Activated CD8-positive, alpha-beta memory T cell treated with anti-CD3 and anti-CD28 coated beads, Interleukin-2, amount 50 U/mL, for 1 hour (primary cell): Measurements from ENCODE around the gene TPD52L2.
A peak's percentile ranks its signal among the peaks of the same experiment; 100 is the strongest.

Experiments used
- DNase-seq: peaks from one replicate; pipeline ENCODE4 v3.0.0-alpha.2; 2020; ENCODE audit errors: extremely low read depth

Gene TPD52L2

DNA sequence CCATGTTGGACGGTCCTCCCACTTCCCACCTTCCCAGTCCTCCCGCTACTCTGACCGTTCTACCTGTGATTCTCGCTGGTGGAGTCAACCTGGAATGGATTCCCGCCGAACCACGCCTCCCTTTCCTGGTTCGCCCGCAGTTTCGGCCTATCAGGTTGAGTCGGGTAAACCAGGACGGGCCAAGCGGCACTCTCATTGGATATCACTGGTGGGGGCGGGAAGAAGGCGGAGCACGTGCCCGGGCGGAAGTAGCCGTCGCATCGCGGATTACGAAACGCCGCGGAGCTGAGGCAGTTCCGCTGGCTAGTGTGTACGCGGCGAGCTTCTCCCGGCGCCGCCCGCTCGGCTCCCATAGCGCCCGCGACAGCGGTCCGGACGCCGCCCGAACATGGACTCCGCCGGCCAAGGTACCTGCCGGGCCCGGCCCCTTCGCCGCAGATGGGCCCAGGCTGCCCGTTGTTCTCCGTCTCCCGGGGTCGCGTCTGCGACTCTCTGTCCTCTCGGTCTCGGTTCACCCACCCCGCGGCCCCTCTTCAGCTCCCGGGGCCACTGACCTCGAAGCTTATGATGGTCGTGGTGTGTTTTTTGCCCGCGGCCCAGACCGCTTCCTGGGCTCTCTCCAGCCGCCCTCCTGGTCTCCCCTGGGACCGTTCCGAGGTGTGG is at the start of gene TPD52L2:
TSS of gene TPD52L2 (plus strand) at position 293 of the 663 bp plus-strand sequence. CDS start at position 389, 96 bp downstream.
- DNase-seq = peak; percentile 95

DNA sequence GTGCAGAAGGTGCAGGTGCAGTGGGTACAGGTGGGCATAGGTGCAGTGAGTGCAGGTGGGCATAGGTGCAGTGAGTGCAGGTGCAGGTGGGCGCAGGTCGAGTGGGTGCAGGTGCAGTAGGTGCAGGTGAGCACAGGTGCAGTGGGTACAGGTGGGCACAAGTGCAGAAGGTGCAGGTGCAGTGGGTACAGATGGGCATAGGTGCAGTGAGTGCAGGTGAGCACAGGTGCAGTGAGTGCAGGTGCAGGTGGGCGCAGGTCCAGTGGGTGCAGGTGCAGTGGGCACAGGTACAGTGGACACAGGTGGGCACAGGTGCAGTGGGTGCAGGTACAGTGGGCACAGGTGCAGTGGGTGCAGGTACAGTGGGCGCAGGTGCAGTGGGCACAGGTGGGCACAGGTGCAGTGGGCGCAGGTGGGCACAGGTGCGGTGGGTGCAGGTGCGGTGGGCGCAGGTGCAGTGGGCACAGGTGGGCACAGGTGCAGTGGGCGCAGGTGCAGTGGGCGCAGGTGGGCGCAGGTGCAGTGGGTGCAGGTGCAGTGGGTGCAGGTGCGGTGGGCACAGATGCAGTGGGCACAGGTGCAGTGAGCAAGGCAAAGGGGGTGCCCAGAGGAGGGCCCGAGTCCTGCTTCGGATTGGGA is 49.3 kb upstream of the TPD52L2 start:
- DNase-seq = no peak

DNA sequence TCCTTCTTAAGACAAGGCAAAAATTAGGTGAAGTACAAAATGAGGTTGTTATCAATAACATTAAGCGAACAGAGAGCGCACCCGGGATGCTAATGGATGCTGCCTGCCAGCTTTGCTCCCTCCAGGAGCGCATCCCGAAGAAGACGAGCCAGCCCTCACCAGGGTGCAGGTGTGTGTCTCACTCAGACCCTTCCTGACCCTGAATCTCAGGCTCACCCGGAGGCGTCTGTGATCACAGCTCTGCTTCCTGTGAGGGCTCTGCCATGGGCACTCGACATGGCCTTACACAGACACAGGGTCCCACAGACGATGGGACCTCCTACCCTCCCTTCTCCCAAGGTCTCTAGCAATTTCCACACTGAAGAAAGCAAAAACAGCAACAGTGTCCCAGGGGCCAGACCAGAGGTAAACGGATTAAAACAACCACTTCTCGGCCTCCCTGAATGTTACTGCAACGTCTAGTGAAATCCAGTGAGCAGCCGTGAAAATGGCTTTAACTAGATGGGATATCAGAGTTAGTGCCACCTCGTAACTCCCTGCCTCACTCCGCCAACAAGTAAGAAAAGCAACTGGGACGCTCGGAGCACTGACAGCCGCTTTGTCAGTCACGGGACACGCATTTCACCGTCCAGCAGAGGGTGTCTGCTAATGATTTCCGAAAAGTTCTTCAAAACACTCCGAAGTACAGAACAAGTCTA is 45.7 kb upstream of the TPD52L2 start:
- DNase-seq = no peak

DNA sequence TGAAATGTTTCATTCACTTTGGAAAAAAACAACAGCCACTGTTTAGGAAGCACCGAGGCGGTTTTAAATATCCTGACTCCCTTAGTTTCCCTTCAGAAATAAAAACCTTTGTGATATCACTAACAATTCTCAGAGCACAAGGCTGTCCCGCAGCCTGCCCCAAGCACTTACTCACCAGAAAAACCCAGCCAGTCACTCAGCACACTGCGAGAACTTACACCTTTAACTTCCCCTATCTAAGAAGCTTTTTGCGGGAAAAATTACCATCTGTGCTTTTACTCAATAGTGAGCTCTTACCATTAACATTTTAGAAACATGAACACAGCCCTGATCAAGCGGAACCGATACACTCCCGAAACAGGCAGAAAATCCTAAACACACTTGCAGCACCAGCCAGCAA is 43.3 kb upstream of the TPD52L2 start:
- no peak for DNase-seq

DNA sequence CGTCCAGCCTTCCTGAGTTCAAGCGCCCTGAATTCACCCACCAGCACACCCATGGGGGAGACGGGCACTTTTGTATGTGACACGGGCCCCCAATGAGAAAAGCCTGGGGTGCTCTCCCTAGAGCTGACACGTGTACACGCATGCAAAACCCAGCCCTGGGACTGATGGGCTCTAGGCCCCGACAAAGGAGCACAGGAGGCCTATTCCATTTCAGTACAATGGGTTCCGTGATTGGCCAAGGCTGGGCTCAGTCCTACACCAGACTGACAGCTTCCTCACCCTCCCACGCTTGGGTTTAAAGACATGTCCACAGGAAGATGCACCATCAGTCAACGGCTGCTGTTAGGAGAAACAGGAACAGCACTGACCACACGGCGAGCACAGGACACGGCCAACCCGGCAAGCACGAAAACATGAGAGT is 42.8 kb upstream of the TPD52L2 start:
- no peak for DNase-seq

DNA sequence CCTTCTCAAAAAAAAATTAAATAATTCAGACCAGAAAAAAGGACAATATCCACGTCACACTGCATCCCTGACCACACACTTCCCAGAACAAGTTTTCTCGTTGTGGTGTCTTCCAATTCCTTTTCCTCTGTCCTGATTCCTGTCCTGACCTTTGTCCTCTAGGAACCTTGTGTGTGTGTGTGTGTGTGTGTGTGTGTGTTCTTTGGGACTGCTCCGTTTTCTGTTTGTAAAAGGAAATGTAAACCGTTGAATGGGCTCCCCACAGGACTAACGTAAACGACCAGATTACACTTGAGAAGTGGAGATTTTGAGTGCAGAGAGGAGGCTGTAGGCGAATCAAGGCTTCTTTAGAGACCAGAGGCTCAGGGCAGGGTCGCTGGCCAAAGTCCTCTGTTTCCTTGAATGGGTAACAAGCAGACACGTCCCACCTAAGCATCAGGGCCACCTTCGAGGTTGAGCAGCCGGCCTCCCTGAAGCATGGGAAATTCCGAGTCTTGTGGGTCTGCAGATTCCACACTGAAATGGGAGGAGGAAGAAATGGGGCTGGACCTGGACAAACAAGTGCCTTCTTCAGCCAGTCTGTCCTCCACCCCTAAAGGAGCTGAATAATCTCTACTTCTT is 41.3 kb upstream of the TPD52L2 start:
- DNase-seq = no peak

DNA sequence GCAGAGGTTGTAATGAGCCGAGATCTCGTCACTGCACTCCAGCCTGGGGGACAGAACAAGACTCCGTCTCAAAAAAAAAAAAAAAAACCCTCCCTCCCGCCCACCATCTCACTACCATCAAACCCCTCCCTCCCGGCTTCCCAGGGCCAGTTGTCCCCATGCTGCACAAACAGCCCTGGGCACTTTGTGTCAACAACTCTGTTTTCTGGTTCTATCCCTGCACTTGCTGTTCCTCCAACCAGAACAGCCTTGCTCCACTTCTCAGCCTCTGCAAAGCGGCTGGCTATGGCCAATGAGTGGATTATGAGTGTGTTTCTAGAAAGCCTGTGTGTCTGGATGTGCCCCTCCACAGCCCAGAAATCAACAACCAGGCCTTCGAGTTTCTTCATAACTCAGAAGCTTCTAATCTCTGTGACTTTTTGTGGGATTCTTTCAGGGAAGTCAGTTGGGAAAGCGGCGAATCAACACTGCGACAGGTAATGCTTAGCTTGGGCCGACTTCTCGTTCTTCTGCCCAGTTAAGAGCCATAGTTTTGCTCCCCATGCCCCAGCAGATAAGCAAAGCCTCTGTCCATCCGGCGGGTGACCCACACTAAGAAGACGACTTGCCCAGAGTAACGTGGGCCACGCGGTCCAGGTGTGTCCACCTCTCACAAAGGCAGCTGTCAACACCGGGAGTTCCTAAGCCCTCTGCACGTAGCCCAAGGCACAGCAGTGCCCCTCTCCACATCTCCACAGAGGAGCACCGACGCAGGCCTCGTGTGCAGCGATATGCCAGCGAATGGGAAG is 39.5 kb upstream of the TPD52L2 start:
- DNase-seq = no peak

DNA sequence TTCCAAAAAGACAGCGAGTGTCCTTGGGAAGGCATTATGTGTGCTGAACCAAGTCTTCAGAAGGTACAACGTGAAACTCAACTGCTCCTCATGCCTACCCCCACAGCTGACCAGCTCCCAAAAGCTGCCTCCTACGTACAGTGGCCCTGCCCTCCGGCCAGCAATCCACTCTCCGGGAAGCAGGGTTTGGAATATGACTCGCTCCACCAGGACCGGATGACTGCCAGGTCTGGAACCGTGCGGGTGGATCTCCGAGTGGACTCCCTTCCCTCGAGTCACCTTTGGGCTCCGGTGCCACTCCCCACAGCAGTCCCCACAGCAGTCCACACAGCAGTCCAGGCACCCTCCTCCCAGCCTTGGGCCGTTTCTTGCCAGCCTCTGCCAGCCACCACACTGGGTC is 38.3 kb upstream of the TPD52L2 start:
- no peak for DNase-seq

DNA sequence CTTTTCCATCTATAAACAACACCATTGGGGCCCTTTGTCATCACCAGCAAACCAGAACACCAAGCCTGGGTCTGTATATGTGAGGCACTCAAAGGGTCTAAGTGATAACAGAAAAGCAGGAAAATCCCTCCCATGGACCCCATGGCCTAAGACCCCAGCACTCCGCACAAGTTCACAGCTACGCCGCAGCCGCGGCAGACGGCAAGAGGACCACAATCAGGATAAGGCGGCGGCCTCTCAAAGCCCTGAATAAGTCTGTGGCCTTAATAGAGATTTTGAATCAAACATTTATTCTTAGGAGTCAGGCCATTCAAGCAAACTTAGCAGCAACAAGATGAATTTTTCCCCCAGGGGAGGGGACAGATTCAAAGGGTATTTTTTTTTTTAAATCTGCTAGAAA is 36.9 kb upstream of the TPD52L2 start:
- DNase-seq = no peak

DNA sequence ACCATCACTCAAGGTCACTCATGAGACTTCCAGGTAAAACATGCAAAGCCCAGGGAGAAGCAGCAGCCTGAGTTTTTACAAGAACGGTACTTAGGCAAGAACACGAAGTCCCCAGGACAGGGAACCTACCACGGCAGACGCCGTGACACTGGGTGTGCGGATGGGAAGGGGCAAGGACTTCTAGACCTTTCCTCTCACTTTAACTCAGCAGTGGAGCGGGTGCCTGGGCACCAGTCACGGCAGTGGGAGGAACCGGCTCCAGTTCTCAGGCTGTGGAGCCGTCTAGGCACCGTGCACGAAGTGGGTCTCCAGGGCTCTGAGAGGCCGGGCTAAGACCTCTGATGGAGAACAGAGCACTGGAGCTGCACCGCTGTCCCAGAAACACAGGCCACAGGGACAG is 36.5 kb upstream of the TPD52L2 start:
- DNase-seq = no peak

DNA sequence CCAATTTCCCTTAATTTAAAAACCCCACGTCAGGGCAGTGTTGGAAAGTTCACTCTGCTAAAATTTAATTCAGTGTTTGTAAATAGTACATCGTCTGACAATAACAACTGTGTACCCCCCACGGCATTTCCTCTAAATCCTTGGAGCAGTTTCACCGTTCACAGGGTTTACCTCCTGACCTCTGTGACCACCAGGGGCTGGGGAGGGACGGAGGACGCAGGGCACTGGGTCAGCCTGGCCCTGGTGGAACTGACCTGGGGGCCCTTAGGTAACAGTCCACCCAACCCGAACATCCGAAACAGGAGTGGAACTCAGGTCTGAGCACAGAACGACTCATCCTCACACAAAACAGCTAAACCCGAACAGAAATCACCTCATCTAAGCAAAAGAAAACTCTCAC is 36.1 kb upstream of the TPD52L2 start:
- no peak for DNase-seq

DNA sequence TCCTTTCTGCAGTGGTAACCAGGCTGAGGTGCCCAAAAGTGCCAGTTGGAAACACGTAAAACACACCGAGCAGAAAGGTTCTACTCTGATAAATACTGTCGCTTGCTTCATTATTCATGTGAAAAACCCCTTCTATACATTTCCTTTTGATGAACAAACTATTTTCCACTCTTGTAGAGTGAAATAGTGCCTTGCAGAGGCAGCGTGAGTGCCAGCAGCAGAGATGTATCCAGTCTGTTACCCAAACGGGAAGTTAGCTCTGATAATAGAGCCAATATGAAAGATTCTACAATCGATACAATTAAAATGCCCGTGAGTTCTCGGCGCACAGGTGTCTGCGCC is 35.5 kb upstream of the TPD52L2 start:
- no peak for DNase-seq

DNA sequence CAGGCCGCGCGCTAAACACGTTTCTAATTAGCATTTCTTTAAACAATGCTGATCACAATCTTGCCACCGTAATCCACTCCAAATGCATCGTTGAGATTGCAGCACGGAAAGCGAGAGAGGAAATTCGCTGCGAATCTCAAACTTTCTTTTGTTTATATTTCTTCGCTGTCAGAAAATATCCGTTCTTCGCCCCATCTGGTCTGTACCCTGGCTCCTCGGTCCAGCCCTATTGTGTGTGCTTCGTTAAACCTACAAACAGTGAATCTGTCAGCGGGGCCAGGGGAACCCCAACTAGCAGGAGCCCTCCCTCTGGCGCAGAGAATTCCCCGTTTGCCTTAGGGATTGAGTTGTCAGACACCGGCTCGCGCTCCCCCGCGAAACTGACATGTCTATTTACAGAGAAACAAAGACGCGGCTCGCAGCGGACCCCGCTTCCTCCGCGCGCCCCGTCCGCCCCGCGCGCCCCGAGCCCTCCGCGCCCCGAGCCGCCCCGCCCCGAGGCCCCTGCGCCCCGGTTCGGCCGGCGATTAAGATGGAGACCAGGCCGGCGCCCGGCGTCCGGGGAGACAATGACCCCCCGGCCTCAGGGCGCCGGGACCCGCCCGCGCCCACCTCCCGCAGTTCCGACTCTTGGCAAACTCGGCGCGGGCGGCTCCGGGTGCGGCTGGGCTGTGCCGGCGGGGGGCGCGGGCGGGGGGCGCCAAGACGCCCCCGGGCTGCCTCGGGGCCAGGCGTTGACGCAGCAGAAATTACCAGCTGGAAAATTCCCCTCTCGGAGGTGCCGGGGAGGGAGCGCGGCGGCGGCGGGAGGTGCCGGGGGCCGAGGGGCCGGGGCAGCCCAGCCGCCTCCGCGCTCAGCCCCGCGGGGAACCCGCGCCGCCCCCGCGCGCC is 34.9 kb upstream of the TPD52L2 start:
- DNase-seq = no peak

DNA sequence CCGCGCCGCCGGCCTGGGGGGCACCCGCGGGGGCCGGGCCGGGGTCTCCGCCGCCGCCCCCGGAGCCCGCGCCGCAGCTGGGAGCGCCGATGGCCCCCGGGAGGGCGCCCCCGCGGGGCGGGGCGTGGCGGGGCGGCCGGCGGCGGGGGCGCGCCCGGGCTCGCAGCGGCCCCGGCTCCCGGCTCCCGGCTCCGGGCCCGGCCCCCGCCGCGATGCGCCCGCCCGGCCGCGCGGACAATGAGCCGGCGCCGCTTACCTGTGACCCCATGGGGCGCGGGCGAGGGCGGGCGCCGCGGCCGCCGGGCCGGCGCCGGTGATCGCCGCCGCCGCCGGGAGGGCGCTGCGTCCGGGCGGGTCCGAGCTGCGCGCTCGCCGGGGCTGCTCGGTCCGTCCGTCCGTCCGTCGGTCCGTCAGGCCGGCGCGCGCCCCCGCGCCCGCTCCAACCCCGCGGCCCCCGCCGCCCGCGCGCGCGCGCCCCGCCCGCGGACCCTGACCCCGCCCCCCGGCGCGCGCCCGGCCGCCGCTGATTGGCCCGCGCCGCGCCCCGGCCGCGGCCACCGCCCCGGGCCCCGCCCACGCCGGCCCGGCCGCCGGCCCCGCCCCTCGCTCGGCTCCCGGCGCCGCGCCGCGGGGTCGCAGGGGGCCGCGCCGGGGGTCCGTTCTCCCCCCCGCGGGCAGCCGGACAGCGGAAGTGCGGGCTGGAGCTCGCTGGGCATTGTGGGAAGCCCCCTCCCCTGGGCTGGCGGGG is 34.1 kb upstream of the TPD52L2 start, which contains the start of gene ZBTB46:
TSS of gene ZBTB46 (minus strand) at position 424 of the 748 bp plus-strand sequence. CDS start 40,507 bp downstream, outside the sequence.
- no peak for DNase-seq

DNA sequence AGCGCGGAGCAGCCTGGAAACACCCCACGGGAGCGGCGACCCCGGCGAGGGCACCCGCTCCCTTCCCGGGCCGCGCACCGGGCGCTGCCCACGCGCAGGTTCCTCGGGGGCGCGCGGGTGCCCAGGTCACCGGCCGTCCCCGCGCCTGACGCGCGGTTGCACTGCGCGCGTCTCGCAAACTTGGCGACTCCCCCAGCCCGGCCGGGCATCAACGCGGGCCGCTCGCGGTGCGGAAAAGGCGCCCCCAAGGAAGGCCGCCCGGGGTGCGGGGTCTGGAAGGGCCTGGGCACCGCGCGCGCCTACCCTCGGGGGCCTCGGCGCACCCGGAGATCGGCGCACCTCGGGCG is 33.5 kb upstream of the TPD52L2 start:
- DNase-seq = no peak

DNA sequence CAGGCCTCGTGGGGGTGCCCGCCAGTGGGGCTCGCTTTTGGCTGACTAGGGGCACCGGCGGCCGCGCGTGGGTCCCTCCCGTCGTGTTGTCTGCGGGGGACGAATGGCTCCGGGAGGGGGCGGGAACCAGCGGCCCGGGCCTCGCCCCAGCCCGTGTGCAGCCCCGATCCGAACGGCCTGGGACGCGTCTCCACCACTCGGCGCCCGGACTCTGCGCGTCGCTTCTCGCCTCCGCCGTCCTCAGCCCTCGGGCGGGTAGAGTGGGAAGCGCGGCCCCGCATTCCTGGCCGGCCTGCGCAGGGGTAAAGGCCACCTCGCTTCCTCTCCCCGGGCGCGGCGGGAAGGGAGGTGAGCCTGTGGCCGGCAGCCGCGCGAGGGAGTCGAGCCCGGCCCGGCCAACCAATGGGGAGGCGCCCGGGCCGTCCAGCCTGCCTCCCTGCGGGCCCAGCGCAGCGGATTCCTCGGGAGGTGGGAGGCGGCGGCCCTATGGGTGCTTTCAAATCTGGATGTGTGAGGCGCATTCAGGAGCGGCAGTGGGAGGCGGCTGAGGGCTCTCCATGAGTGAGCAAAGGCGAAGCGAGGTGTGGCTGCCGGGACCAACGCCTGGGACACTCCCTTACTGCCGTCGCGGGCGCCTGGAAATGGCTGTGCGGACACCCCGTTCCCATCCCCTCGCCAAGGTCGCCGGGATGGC is 32.9 kb upstream of the TPD52L2 start:
- no peak for DNase-seq

DNA sequence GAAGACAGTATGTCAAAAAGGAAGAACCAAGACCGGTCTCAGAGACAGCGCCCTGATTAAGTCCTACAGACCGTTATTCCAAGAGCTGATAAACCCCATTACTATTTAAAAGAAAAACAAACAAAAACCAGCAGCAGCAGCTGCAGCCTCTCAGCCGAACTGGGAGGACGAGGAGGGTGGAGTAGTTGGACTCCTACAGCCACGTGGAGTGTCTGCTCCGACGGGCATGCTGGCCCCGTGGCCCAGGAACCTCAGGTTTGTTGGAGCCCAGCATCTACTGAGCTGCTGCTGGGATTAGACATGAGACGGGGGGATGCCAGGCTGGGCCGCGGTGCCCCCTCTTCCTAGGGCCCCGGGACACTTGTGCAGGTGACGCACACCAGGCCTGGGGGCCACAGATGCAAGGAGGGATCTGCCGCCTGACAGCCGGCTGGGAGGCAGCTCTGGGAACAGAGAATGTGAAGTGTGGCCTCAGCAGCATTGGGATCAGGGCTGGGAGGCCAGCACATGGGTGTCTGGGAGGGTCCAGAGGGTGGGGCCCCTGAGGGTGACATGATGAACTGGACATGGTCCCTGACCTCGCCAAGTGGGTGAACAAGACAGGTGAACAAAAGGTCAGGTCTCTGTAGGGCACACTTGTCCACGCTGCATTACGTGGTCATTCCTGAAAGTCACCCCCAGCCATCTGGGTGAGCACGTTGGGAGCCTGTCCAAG is 31.1 kb upstream of the TPD52L2 start:
- no peak for DNase-seq

DNA sequence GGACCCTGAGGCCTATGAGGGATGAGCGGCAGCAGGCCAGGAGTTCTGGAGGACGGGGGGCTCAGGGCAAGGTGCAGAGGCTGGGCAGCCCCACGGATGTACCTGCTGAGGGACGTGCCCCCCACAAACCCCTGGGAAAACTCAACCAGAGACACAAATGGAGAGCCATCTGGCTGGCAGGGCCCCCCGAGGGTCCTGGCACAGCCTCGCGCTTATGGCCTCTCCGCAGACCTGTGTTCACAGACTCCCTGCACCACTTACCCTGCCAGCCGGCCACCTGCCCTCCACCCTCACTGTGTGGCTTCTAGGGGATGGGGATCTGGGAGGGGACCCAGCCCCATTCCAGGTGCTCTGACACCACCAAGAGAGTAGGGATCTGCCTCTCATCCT is 30.6 kb upstream of the TPD52L2 start:
- no peak for DNase-seq
